Fibroblast of the aortic adventitia (primary cell): ENCODE data around the gene IGF2. TPM values are rescaled to one million over a fixed set of nuclear protein-coding genes. Genes with fewer than 3 reads are reported as not detected.

Experiments used
- DNase-seq: peaks from one replicate; pipeline ENCODE4 v3.0.0-alpha.2; 2010; ENCODE audit warnings: low read depth
- H3K4me3 ChIP-seq: 2 replicates; pipeline ENCODE4 v1.5.1; 2011; ENCODE audit warnings: low read depth, mild to moderate bottlenecking, control low read depth, low read length, moderate library complexity
- total RNA-seq: library from RNA; depleted of rRNA; stranded (reverse); fragments of >200 nt; gene quantifications from 2 replicates; pipeline ENCODE4 v1.2.3, GENCODE V29; 2012; ENCODE audit warnings: low replicate concordance
- TF ChIP-seq, protein P1 (sequence below): IDR thresholded peaks from 2 replicates; pipeline ENCODE4 v1.5.1; 2011; ENCODE audit warnings: mild to moderate bottlenecking, low read length, control low read depth, inconsistent platforms; ENCODE audit not compliant: insufficient read depth

The IGF2 gene
- total RNA-seq, 1 donor: 3.3 TPM

DNA sequence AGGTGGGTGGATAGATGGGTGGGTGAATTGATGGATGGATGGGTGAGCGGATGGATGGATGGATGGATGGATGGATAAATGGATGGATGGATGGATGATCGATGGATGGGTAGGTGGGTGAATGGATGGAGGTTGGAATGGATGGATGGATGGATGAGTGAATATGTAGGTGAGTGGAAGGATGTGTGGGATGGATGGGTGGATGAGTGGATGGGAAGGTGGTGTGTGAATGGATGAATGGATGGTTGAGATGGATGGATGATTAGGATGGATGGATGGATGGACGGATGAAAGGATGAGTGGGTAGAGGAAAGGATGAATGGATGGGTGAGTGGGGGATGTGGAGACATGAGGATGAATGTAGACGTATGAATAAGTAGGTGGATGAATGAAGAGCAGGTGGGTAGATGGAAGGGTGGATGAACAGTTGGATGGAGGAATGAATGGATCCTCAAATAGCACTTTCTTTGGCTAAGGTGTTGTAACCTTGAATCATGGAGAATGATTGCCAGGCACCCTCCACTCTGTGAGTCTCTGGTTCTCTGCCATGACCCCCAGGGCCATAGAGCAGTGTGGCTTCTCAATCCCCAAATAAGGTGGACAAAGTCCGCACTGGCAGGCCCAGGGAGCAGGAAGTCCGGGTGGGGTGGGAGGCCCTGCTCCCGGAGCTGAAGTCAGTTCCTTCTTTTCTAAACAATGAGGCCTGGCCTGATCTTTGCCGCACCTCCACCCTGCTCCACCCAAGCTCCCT lies 36.9 kb downstream of the IGF2 start:
- DNase-seq: no peak
- TF ChIP-seq, protein P1, sequence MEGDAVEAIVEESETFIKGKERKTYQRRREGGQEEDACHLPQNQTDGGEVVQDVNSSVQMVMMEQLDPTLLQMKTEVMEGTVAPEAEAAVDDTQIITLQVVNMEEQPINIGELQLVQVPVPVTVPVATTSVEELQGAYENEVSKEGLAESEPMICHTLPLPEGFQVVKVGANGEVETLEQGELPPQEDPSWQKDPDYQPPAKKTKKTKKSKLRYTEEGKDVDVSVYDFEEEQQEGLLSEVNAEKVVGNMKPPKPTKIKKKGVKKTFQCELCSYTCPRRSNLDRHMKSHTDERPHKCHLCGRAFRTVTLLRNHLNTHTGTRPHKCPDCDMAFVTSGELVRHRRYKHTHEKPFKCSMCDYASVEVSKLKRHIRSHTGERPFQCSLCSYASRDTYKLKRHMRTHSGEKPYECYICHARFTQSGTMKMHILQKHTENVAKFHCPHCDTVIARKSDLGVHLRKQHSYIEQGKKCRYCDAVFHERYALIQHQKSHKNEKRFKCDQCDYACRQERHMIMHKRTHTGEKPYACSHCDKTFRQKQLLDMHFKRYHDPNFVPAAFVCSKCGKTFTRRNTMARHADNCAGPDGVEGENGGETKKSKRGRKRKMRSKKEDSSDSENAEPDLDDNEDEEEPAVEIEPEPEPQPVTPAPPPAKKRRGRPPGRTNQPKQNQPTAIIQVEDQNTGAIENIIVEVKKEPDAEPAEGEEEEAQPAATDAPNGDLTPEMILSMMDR: no peak
- no peak overlapping the region for H3K4me3 ChIP-seq

DNA sequence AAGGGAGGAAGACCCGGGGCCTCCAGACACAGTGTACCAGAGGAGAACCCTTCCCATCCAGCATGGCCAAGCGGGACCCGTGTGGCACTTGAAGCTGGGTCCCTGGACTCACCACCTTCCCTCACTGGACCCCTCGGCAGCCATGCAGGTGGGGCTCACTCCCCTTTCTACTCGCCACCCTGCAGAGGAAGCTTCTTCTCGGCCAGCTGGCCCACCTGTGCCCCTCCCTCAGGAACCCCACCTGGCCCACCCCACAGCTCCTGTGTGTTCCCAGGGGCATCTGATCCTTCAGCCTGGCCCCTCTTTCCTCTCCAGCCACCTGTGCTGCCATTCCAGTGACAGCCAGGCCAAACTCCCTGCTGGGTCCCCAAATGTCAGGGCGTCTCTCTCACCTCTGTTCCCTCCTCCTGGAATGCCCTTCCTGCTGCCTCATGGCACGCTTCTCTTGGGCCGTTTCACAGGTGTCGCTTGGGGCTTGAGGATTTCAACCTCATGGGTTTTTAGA lies 38.0 kb downstream of the IGF2 start:
- TF ChIP-seq, protein P1: no peak
- DNase-seq: no peak

DNA sequence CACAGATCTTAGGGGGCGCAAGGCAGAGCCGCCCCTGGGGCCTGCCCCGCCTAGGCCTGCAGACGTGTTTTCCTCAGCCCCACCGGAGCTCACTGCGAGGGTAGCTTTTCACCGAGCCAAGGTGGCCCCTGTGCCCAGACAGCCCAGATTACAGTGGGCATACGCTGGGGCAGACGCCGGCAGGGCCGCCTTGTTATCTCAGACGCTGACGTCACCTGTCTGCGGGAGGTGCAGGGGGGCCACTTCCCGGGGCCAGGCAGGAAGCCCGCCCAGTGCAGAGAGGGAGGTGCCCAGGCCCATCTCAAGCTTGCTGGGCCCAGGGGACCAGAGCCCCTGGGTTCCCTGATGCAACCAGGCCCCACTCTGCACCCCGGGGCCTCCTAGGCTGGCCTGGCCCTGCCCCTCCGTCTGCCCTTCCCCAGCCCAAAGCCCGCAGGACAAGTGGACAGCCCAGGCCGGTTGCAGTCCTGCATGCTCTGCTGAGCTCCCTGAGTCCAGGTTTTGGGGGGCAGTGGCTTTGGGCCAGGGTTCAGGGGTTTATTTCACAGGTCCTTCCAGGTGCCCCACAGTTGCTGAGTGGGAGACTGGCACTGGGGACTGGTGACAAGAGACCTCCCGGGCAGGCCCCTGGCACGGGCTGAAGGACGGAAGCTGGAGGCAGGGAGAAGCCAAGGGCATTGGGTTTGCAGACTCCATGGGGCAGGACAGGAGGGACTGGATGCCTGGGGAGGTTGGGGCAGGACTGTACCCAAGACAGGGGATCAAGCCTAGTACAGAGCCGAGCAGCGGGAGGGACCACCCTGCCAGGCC lies 38.6 kb downstream of the IGF2 start:
- DNase-seq: no peak

More for the DNA sequence above, 38.0 kb downstream of the IGF2 start:
- no peak overlapping the region for H3K4me3 ChIP-seq

DNA sequence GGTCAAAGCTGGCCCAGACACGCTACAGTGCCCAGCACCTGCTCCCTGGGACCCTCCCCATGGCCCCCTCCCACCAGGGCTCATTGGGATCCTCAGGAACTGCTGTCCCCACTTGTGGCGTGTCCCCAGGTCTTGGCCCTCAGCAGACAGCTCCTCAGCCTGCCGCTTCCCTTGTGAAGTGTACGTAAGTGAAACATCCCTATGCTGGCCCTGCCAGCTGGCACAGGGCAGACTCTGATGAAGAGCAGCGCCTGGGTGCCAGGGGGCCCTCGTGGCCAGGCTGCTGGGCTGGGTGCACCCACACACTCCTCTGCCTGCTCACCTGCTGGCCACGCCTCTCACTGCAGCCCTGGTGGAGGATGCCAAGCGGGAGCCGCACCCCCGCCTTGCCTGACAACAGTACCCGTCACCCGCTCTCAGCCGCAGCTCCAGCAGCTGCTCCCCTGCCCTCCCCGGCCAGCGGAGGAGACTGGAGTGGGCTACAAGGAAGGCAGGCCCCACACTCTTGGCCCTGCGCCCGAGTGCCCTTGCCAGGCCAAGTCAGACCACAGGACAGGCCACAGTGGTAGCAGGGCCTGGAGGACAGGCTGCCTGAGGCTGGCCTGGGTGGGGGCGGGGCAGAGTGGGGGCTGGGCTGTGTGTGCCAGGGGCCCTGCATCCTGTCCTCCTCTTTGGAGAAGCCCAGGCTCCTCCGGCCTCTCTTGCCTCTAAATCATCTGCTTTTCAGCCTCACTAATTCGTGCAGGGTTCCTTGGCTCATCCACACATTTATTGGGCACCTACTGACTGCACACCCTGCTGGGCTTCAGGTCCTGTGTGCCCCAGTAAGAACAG lies 39.5 kb downstream of the IGF2 start:
- TF ChIP-seq, protein P1: no peak
- no peak for DNase-seq

More for the DNA sequence above, 38.6 kb downstream of the IGF2 start:
- TF ChIP-seq, protein P1: no peak
- no peak overlapping the region for H3K4me3 ChIP-seq

DNA sequence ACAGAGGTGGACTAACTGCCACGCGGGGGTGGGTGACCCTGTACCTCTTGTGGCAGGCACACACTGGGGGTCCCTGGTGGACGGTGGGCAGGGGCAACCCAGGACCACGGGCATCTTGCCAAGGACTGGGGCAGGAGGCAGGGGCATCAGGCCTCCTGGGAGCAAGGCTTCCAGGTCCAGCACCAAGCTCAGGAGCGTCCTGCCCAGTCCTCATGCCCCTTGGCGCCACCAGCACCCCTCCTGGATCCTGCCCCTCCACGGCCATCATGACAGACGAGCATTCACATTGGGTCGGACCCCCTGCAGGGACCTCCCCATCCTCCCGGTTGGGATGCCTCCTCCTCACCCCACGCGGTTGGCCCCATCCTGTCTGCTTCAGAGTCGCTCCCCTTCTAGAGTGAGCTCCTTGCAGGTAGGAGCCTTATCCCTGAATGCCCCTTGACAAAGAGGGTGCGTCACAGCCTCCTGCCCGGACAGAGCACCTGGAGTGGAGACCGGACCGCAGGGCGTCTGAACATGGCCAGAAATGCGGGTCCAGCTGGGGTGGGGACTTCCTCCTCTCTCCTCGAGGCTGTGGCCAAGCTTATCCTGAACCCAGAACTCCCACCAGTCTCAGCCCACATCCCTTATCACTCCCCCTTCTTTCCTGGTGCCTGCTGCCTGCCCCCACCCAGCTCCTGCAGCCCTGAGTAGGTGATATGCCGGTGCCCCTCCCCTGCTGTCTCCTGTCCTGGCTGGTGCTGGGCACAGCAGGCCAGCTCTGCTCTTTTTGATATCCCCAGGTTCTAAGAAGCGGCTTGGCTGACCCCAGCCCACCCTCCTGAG lies 40.3 kb downstream of the IGF2 start:
- no peak for DNase-seq
- TF ChIP-seq, protein P1: no peak
- H3K4me3 ChIP-seq: no peak overlapping the region

More for the DNA sequence above, 39.5 kb downstream of the IGF2 start:
- no peak overlapping the region for H3K4me3 ChIP-seq
